ENCODE results near the gene DNAJC5. TPM values are rescaled to one million over a fixed set of nuclear protein-coding genes. Genes with fewer than 3 reads are reported as not detected.
"Not testable (repeated sequence)": the region's sequence is repeated elsewhere in the genome, so short reads cannot be mapped to it uniquely, and the experiment has no call there.

DNAJC5 gene
- total RNA-seq, 2 experiments from 2014 or later = 32.1 to 32.9 TPM

GRCh38 chr20:63955827-63956663 is 61.1 kb downstream of the DNAJC5 start, which contains the start of gene UCKL1:
TSS of gene UCKL1 (minus strand) at chr20:63956416. CDS start at chr20:63956372, 44 bp downstream.
- Mint-ChIP-seq H3K4me3 (peak within 1 kb of the TSS; percentile 84), H3K27me3 (no peaks in the 10 kb centered on the region), H3K27ac (peak within 1 kb of the TSS; percentile 91), H3K9me3 (no peaks in the 10 kb centered on the region), H3K4me1 (peaks cover 34% of the 10 kb centered on the region), H3K36me3 (peaks cover 4% of the 10 kb centered on the region)
- DNase-seq = peak; percentile 92

- no peaks in the 10 kb centered on the region for H3K27me3 Mint-ChIP-seq
- peaks cover 5% of the 10 kb centered on the region for H3K36me3 Mint-ChIP-seq
- H3K4me3 Mint-ChIP-seq = peak overlapping the region; percentile 77
- peak overlapping the region; percentile 91 for H3K27ac Mint-ChIP-seq
- peaks cover 34% of the 10 kb centered on the region for H3K4me1 Mint-ChIP-seq
- no peak for DNase-seq
- no peaks in the 10 kb centered on the region for H3K9me3 Mint-ChIP-seq
These were observed 61.7 kb downstream of the DNAJC5 start for GRCh38 chr20:63956664-63957003.

GRCh38 chr20:63957004-63957689 is 62.2 kb downstream of the DNAJC5 start:
- H3K27ac Mint-ChIP-seq = peak overlapping the region; percentile 91
- no peaks in the 10 kb centered on the region for H3K9me3 Mint-ChIP-seq
- peak; percentile 84 for DNase-seq
- H3K36me3 Mint-ChIP-seq = peaks cover 5% of the 10 kb centered on the region
- no peaks in the 10 kb centered on the region for H3K27me3 Mint-ChIP-seq
- peaks cover 31% of the 10 kb centered on the region for H3K4me1 Mint-ChIP-seq
- peak overlapping the region; percentile 73 for H3K4me3 Mint-ChIP-seq

DNA sequence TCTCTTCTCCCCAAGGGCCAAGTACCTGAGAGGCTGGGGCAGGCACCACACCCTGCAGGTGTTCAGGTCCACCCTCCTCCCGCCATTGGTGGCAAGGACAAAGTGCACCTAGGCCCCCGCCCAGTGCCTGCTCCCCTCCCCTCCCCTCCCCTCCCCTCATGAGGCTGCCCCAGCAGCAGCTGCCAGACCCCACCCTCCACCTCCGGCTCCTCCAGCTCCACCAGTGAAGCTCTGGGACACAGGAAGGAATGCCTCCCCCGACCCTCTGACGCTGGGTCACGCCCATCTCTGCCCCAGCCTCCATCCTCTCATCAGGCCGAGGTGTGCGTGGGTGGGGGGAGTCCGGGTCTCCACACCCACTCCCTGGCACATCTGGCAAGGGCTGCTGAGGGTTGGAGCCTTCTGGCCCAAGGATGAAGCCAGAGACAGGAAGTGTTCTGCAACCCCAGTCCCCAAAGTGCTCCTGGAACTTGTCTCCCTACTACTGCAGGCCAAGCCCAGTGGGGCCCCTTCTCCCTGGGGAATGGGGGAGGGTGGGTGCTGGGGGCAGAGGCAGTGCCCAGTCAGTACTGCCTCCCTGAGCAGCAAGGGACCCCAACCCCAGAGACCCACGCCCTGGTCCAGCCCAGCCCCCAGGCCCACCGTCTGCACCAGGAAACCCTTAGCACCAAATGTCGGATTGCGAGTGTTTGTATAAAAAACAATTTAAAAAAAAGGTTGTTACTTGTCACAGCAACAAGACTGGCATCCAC is 62.9 kb downstream of the DNAJC5 start:
- no peaks in the 10 kb centered on the region for H3K9me3 Mint-ChIP-seq
- H3K4me1 Mint-ChIP-seq = peaks cover 31% of the 10 kb centered on the region
- DNase-seq = peak; percentile 63
- peaks cover 8% of the 10 kb centered on the region for H3K36me3 Mint-ChIP-seq
- H3K27ac Mint-ChIP-seq = peak overlapping the region; percentile 91
- H3K4me3 Mint-ChIP-seq = peak overlapping the region; percentile 73
- no peaks in the 10 kb centered on the region for H3K27me3 Mint-ChIP-seq

GRCh38 chr20:63958471-63958870 is 63.5 kb downstream of the DNAJC5 start:
- no peak for DNase-seq
- no peaks in the 10 kb centered on the region for H3K9me3 Mint-ChIP-seq
- H3K4me1 Mint-ChIP-seq = peaks cover 30% of the 10 kb centered on the region
- H3K27me3 Mint-ChIP-seq = no peaks in the 10 kb centered on the region
- H3K36me3 Mint-ChIP-seq = peaks cover 9% of the 10 kb centered on the region
- H3K4me3 Mint-ChIP-seq = no peak overlapping the region
- peak overlapping the region; percentile 91 for H3K27ac Mint-ChIP-seq

DNA sequence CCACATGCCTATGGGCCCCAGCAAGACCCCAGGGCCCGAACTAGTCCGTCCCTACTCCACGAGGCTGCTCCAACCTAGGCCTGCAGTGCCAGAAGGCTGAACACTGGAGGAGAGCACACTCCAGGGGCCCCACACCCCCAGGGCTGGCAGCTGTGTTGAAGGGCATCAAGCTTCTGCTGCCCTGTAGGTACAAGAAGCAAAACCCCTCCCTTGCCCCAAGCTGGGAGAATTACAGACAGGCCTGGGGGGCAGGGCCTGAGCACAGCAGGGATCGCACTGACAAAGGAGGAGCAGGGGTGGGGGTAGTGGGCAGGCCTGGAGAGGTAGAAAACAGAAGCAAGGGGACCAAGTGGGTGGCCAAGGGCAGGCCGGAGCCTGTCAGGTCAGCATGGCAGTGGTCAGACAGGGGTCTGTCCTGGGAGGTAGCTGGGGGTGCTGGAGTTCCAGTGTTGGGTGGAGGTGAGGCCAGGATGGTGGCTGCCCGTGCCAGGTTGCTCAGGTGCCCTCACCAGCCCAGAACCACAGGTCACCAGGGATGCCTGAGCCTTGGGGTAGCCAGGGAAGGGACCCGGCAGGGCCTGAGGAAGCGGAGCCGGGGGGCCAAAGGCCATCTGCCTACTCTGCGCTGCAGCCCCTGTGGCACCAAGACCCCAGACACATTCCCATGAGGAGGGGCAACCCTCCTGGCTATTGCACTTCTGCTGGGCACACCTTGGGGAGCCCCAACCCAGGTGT is 64.2 kb downstream of the DNAJC5 start:
- Mint-ChIP-seq H3K4me1 (peaks cover 24% of the 10 kb centered on the region), H3K4me3 (no peak overlapping the region), H3K36me3 (peaks cover 11% of the 10 kb centered on the region), H3K27ac (no peak overlapping the region), H3K9me3 (no peaks in the 10 kb centered on the region), H3K27me3 (no peaks in the 10 kb centered on the region)
- no peak for DNase-seq

- H3K36me3 Mint-ChIP-seq = peaks cover 8% of the 10 kb centered on the region
- no peak for DNase-seq
- no peaks in the 10 kb centered on the region for H3K27me3 Mint-ChIP-seq
- H3K4me3 Mint-ChIP-seq = no peak overlapping the region
- peaks cover 18% of the 10 kb centered on the region for H3K4me1 Mint-ChIP-seq
- no peak overlapping the region for H3K27ac Mint-ChIP-seq
- no peaks in the 10 kb centered on the region for H3K9me3 Mint-ChIP-seq
These were observed 64.8 kb downstream of the DNAJC5 start for GRCh38 chr20:63959699-63960075.

- H3K27ac Mint-ChIP-seq, H3K36me3 Mint-ChIP-seq, H3K9me3 Mint-ChIP-seq, DNase-seq, H3K4me3 Mint-ChIP-seq, H3K27me3 Mint-ChIP-seq: not testable (repeated sequence)
- peaks cover 15% of the 10 kb centered on the region for H3K4me1 Mint-ChIP-seq
These were observed 66.0 kb downstream of the DNAJC5 start for GRCh38 chr20:63960654-63961621.

DNA sequence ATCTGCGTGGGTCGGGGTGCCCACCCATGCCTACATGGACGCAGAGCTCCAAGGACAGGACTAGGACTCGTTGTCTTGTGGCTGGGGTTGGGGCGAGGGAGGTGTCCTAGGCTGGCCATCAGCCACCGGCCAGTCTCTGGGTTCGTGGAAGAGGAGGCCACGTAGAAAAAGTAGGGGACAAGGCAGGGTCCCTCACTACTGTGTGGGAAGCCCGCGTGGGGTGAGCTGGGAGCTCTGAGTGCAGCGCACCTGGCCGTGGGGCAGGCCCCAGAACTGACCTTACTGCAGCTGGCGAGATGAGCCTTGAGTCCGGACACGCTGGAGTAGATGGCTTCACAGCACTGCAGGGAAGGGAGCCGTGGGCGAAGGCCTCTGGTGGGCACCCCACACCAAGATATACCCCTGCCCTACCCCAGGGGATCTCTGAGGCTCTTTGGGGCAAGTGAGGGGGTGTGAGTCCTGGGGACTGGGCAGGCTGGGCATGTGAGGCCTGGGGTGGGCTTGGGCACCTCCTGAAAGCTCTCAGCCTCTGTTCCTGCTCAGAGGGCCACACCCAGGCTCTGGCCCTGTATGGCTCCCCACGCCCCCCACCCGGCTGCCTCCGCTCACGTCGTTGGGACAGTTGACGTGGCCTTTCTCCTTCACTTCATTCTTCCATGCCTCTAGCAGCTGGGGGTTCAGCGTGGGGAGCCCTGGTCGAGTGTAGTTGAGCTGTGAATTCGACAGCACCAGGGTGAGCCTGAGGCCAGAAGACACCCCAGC is 66.9 kb downstream of the DNAJC5 start:
- no peak overlapping the region for H3K27ac Mint-ChIP-seq
- peaks cover 15% of the 10 kb centered on the region for H3K4me1 Mint-ChIP-seq
- H3K36me3 Mint-ChIP-seq = peaks cover 14% of the 10 kb centered on the region
- DNase-seq = no peak
- H3K9me3 Mint-ChIP-seq = no peaks in the 10 kb centered on the region
- H3K4me3 Mint-ChIP-seq = no peak overlapping the region
- no peaks in the 10 kb centered on the region for H3K27me3 Mint-ChIP-seq

- peaks cover 9% of the 10 kb centered on the region for H3K4me1 Mint-ChIP-seq
- H3K27ac Mint-ChIP-seq = no peak overlapping the region
- no peaks in the 10 kb centered on the region for H3K27me3 Mint-ChIP-seq
- DNase-seq = no peak
- H3K4me3 Mint-ChIP-seq = no peak overlapping the region
- H3K36me3 Mint-ChIP-seq = peaks cover 20% of the 10 kb centered on the region
- H3K9me3 Mint-ChIP-seq = no peaks in the 10 kb centered on the region
These were observed 67.8 kb downstream of the DNAJC5 start for GRCh38 chr20:63962426-63963347.

DNA sequence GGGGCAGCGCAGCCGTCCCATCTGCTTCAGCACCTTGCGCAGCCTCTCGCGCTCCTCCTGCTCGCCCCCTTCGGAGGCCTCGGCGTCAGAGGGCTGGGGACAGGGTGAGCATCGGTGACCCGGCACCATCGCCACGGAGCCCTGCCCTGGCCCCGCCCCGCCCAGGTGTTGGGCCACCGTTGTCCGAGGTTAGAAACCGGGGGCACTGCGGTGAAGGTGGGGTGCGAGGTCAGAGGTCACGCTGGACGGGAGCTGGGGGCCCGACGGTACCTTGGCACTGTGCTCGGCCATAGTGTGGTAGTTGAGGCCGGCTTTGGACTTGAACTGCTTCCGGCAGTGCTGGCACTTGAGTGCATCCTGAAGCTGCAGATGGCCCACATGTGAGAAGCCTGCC is 68.4 kb downstream of the DNAJC5 start:
- H3K27ac Mint-ChIP-seq = no peak overlapping the region
- no peaks in the 10 kb centered on the region for H3K27me3 Mint-ChIP-seq
- H3K9me3 Mint-ChIP-seq = no peaks in the 10 kb centered on the region

GRCh38 chr20:63963784-63964301 is 68.9 kb downstream of the DNAJC5 start:
- no peak overlapping the region for H3K4me3 Mint-ChIP-seq
- peaks cover 22% of the 10 kb centered on the region for H3K36me3 Mint-ChIP-seq
- DNase-seq = no peak
- H3K4me1 Mint-ChIP-seq = peaks cover 7% of the 10 kb centered on the region
- no peak overlapping the region for H3K27ac Mint-ChIP-seq
- H3K27me3 Mint-ChIP-seq = no peaks in the 10 kb centered on the region
- no peaks in the 10 kb centered on the region for H3K9me3 Mint-ChIP-seq

More for the DNA sequence above, 68.4 kb downstream of the DNAJC5 start:
- Mint-ChIP-seq H3K4me1 (peaks cover 5% of the 10 kb centered on the region), H3K4me3 (no peak overlapping the region), H3K36me3 (peaks cover 20% of the 10 kb centered on the region)
- DNase-seq = no peak

All from activated naive CD8-positive, alpha-beta T cell treated with anti-CD3 and anti-CD28 coated beads for 36 hours (primary cell).